Neural crest cell (in vitro differentiated cells): Measurements from ENCODE around the gene PCDHA4. TPM values are rescaled to one million over a fixed set of nuclear protein-coding genes. Genes with fewer than 3 reads are reported as not detected.
"Not testable (repeated sequence)": the region's sequence is repeated elsewhere in the genome, so short reads cannot be mapped to it uniquely, and the experiment has no call there.

Source experiments
- DNase-seq: peaks from one replicate; pipeline ENCODE4 v3.0.0; 2021; ENCODE audit warnings: low read depth, mixed read lengths, low spot score
- H3K27ac Mint-ChIP-seq: one replicate; pipeline ENCODE4 v1.8.0; 2021; ENCODE audit warnings: mild to moderate bottlenecking, mixed read lengths; ENCODE audit not compliant: unreplicated experiment
- H3K27me3 Mint-ChIP-seq: 2 replicates; pipeline ENCODE4 v1.8.0; 2021; ENCODE audit warnings: low read depth, mild to moderate bottlenecking, mixed read lengths
- H3K36me3 Mint-ChIP-seq: 2 replicates; pipeline ENCODE4 v1.8.0; 2021; ENCODE audit warnings: low read depth, mild to moderate bottlenecking, mixed read lengths
- H3K4me1 Mint-ChIP-seq: 2 replicates; pipeline ENCODE4 v1.8.0; 2021; ENCODE audit warnings: mixed read lengths
- H3K4me3 Mint-ChIP-seq: one replicate; pipeline ENCODE4 v1.8.0; 2021; ENCODE audit warnings: mild to moderate bottlenecking, mixed read lengths
- H3K9me3 Mint-ChIP-seq: 2 replicates; pipeline ENCODE4 v1.8.0; 2021; ENCODE audit warnings: mixed read lengths
- CTCF ChIP-seq: fragments of 200-600 bp; sonication (generic); conservative IDR thresholded peaks from 2 replicates; pipeline ENCODE4 v1.5.0; 2021; ENCODE audit warnings: antibody characterized with exemption, mild to moderate bottlenecking
- total RNA-seq: library from RNA; stranded (reverse); gene quantifications from 2 replicates; pipeline ENCODE4 v1.2.1, GENCODE V29; 2021

PCDHA4 gene
- total RNA-seq, 1 donor from 2014 or later, result 9.0 TPM

DNA sequence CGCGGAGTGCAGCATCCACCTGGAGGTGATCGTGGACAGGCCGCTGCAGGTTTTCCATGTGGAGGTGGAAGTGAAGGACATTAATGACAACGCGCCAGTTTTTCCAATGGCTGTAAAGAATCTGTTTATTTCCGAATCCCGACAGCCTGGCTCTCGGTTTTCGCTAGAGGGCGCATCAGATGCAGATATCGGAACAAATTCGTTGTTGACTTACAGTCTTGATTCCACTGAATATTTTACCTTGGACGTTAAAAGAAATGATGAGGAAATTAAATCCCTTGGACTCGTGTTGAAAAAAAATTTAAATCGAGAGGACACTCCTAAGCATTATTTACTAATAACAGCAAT, 5.4 kb upstream of the PCDHA4 start:
- peak; percentile 19 for TF ChIP-seq CTCF
- H3K4me1 Mint-ChIP-seq, result peaks cover 4% of the 10 kb centered on the region
- H3K4me3 Mint-ChIP-seq, result no peak overlapping the region
- peaks cover 17% of the 10 kb centered on the region for H3K9me3 Mint-ChIP-seq
- H3K36me3 Mint-ChIP-seq, result peaks cover 37% of the 10 kb centered on the region
- no peak for DNase-seq
- no peak overlapping the region for H3K27ac Mint-ChIP-seq
- no peaks in the 10 kb centered on the region for H3K27me3 Mint-ChIP-seq

DNA sequence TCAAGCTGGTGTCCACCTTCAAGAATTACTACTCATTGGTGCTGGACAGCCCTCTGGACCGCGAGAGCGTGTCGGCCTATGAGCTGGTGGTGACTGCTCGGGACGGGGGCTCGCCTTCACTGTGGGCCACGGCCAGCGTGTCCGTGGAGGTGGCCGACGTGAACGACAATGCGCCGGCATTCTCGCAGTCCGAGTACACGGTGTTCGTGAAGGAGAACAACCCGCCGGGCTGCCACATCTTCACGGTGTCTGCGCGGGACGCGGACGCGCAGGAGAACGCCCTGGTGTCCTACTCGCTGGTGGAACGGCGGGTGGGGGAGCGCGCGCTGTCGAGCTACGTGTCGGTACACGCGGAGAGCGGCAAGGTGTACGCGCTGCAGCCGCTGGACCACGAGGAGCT, 4.5 kb upstream of the PCDHA4 start:
- not testable (repeated sequence) for H3K27me3 Mint-ChIP-seq, H3K4me3 Mint-ChIP-seq, DNase-seq, H3K4me1 Mint-ChIP-seq, H3K27ac Mint-ChIP-seq
- Mint-ChIP-seq H3K36me3 (peaks cover 39% of the 10 kb centered on the region), H3K9me3 (peaks cover 19% of the 10 kb centered on the region)

- H3K27ac Mint-ChIP-seq, result no peak overlapping the region
- peaks cover 20% of the 10 kb centered on the region for H3K9me3 Mint-ChIP-seq
- no peak for TF ChIP-seq CTCF
- no peaks in the 10 kb centered on the region for H3K27me3 Mint-ChIP-seq
- H3K36me3 Mint-ChIP-seq, result peaks cover 42% of the 10 kb centered on the region
- DNase-seq, result no peak
- no peak overlapping the region for H3K4me3 Mint-ChIP-seq
- peaks cover 13% of the 10 kb centered on the region for H3K4me1 Mint-ChIP-seq
Observed at GRCh38 chr5:140802781-140803271, 4.0 kb upstream of the PCDHA4 start.

DNA sequence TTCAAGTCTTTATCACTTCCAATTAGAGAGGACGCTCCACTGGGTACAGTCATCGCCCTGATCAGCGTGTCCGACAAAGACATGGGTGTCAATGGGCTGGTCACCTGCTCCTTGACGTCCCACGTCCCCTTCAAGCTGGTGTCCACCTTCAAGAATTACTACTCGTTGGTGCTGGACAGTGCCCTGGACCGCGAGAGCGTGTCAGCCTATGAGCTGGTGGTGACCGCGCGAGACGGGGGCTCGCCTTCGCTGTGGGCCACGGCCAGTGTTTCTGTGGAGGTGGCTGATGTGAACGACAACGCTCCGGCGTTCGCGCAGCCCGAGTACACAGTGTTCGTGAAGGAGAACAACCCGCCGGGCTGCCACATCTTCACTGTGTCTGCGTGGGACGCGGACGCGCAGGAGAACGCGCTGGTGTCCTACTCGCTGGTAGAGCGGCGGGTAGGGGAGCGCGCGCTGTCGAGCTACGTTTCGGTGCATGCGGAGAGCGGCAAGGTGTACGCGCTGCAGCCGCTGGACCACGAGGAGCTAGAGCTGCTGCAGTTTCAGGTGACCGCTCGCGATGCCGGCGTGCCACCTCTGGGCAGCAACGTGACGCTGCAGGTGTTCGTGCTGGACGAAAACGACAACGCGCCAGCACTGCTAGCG, 1.5 kb downstream of the PCDHA4 start:
- DNase-seq, H3K27me3 Mint-ChIP-seq, H3K27ac Mint-ChIP-seq: not testable (repeated sequence)
- H3K4me3 Mint-ChIP-seq, result peak overlapping the region; percentile 90
- peaks cover 58% of the 10 kb centered on the region for H3K36me3 Mint-ChIP-seq
- H3K9me3 Mint-ChIP-seq, result peaks cover 26% of the 10 kb centered on the region
- H3K4me1 Mint-ChIP-seq, result peaks cover 16% of the 10 kb centered on the region

DNA sequence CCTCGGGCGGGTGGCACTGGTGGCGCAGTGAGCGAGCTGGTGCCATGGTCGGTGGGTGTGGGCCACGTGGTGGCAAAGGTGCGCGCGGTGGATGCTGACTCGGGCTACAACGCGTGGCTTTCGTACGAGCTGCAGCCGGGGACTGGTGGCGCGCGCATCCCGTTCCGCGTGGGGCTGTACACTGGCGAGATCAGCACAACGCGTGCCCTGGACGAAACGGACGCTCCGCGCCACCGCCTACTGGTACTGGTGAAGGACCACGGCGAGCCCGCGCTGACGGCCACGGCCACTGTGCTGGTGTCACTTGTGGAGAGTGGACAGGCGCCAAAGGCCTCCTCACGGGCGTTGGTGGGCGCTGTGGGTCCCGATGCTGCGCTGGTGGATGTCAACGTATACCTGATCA, 2.0 kb downstream of the PCDHA4 start:
- TF ChIP-seq CTCF, result no peak
- Mint-ChIP-seq H3K4me1 (peaks cover 16% of the 10 kb centered on the region), H3K27ac (no peak overlapping the region), H3K9me3 (peaks cover 22% of the 10 kb centered on the region), H3K36me3 (peaks cover 54% of the 10 kb centered on the region), H3K27me3 (no peaks in the 10 kb centered on the region), H3K4me3 (no peak overlapping the region)
- DNase-seq, result no peak

DNA sequence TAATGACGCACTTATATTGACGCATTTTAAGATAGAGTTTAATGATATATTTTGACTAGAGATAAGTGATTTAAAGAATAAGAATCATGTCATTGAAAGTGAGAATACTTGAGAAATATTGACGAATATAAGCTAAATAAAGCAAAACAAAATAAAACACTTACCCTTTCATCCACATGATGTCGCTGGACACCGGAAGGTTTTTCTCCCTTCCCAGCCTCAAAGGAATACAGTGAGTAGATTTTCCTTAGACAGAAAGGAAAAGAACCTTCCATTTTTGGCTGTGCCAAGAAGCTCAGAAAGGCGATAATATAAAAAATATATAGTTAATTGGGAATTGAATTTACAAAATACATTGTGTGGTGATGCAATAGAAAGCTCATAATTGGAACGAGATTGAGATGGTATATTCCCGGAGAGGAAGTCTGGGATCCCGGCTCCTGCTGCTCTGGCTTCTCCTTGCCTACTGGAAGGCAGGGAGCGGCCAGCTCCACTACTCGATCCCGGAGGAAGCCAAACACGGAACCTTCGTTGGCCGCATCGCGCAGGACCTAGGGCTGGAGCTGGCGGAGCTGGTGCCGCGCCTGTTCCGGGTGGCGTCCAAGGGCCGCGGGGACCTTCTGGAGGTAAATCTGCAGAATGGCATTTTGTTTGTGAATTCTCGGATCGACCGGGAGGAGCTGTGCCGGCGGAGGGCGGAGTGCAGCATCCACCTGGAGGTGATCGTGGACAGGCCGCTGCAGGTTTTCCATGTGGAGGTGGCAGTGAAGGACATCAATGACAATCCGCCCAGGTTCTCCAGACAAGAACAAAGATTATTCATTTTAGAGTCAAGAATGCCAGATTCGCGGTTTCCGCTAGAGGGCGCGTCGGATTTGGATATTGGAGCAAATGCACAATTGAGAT, 14.8 kb downstream of the PCDHA4 start, which contains the start of gene PCDHA5:
Gene PCDHA5 (plus strand): TSS at position 239 of the 906 bp plus-strand sequence.
- no peaks in the 10 kb centered on the region for H3K27me3 Mint-ChIP-seq
- H3K36me3 Mint-ChIP-seq, result peaks cover 43% of the 10 kb centered on the region
- no peaks in the 10 kb centered on the region for H3K4me1 Mint-ChIP-seq
- H3K27ac Mint-ChIP-seq, result no peak within 1 kb of the TSS
- no peak for TF ChIP-seq CTCF
- H3K4me3 Mint-ChIP-seq, result no peak within 1 kb of the TSS
- peaks cover 3% of the 10 kb centered on the region for H3K9me3 Mint-ChIP-seq
- no peak for DNase-seq
